GM18909 (cell line): Measurements from ENCODE around the gene CLTB.
"Not testable (repeated sequence)": the region's sequence is repeated elsewhere in the genome, so short reads cannot be mapped to it uniquely, and the experiment has no call there.

ENCODE experiments used
- ATAC-seq: cut with Tn5 transposase; IDR thresholded peaks from one replicate; pipeline ENCODE4 v1.9.1; 2021; ENCODE audit warnings: mild to moderate bottlenecking; ENCODE audit not compliant: unreplicated experiment, poor library complexity

The CLTB gene

DNA sequence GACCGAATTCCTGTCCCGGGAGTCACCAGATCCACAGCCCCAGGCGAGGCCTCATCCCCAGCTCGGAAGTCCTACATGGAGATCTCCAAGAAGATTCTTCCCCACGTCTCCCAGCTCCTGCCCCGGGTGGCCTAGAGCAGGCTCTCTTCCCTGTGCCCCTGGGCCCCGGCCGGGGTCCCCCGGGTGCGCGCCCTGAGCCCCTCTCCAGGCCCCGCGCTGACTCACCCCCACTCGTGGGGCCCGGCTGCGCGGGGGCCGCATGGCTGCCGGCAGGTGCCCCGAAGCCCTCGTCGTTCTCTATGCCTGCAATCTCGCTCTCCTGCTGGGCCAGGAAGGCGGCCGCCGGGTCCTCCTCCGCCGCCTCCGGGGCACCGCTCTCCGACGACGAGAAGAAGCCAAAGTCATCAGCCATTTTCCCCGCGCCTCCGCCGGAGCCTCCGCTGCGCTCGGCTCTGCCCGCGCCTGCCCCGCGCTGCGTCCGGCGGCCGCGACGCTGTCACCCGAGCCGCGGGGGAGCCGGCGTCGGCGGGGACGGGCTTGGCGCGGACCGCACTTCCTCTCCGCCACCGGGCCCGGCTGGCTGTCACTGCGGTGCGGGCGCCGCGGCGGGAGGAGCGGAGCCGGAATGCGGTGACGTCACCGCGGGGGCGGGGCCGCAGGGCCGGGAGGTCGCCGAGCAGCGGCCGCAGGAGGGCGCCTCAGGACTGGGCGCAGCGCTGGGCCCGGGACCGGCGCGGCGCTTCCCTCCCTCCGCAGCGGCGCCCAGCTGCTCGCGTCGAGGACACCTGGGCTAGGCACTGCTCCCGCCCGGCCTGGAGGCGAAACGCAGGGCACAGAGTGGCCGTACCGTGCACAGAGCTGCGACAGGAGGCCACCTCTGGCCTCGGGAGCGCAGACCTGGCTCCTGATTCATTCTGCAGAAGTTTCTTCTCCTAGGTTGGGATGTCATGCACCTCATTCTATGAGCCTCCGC is at the start of gene CLTB:
CLTB (minus strand) TSS at position 588 of the 973 bp plus-strand sequence; CDS start at position 412, 176 bp downstream.
- peak; percentile 92 for ATAC-seq

GRCh38 chr5:176463113-176463764 is 46.9 kb upstream of the CLTB start:
- ATAC-seq = no peak

DNA sequence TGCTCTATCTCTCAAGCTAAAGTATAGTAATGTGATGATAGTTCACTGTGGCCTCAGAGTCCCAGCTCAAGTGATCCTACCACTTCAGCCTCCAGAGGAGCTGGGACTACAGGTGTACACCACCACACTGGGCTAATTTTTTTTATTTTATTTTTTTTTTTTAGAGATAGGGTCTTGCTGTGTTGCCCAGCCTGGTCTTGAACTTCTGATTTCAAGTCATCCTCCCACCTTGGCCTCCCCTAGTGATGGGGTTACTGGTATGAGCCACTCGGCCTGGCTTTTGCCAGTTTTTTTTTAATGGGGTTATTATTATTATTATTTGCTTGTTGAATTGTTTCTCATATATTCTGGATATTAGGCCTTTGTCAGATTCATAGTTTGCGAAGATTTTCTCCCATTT is 45.0 kb upstream of the CLTB start:
- ATAC-seq = no peak

DNA sequence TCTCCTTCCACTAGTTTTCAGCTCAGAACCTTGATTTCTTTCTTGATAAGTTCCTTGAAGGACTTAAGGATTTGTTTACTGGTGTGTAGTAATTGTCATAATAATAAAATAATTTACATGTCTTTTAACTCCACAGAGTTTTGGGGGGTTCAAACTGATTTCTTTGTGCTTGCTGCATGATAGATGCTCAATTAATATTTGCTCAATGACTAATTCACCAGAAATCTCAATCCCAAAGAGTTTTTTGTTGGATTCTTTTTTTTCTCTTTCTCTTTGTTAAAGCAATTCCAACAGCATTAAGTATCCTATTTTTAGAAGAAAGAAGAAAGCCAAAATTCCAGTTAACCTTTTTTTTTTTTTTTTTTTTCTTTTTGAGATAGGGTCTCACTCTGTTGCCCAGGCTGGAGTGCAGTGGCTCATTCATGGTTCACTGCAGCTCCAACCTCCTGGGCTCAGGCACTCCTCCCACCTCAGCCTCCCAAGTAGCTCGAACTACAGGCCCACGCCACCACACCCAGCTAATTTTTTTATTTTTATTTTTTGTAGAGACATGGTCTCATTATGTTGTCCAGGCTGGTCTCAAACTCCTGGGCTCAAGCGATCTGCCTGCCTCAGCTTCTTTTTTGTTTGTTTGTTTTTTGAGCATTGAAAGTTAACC is 42.7 kb upstream of the CLTB start:
- no peak for ATAC-seq

GRCh38 chr5:176454724-176455394 is 38.5 kb upstream of the CLTB start:
- no peak for ATAC-seq

- ATAC-seq = no peak
Observed at GRCh38 chr5:176450077-176450476, 33.7 kb upstream of the CLTB start.

GRCh38 chr5:176447978-176448608 is 31.8 kb upstream of the CLTB start, which contains the start of gene FAF2:
Gene FAF2 (plus strand): TSS chr5:176448385. CDS start chr5:176448408, 23 bp downstream.
- peak; percentile 96 for ATAC-seq

DNA sequence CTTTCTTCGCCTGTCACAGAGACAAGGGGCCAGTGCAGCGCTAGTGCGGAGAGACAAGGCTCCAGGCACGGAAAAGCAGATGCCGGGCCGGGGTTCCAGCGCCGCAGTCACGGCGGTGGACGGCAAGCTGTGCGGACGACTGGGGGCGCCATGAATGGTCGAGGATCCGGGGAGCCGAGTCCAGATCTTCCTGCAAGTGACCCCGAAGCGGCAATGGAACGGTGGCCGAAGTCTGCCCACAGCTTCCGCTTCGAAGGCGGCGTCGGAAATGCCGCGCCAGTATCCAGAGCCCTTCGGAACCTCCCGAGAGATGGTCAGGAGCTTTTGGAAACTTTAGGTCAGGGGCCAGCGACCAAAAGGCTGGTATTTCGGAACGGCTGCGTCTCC is 31.2 kb upstream of the CLTB start:
- ATAC-seq = peak; percentile 33

GRCh38 chr5:176446884-176447590 is 30.7 kb upstream of the CLTB start:
- no peak for ATAC-seq

GRCh38 chr5:176446028-176446665 is 29.8 kb upstream of the CLTB start:
- ATAC-seq = no peak

- ATAC-seq = no peak
Observed at GRCh38 chr5:176444742-176445141, 28.4 kb upstream of the CLTB start.

GRCh38 chr5:176442911-176443310 is 26.6 kb upstream of the CLTB start:
- not testable (repeated sequence) for ATAC-seq

GRCh38 chr5:176441921-176442323 is 25.6 kb upstream of the CLTB start:
- no peak for ATAC-seq

- ATAC-seq = no peak
Observed at GRCh38 chr5:176440927-176441706, 24.8 kb upstream of the CLTB start.

DNA sequence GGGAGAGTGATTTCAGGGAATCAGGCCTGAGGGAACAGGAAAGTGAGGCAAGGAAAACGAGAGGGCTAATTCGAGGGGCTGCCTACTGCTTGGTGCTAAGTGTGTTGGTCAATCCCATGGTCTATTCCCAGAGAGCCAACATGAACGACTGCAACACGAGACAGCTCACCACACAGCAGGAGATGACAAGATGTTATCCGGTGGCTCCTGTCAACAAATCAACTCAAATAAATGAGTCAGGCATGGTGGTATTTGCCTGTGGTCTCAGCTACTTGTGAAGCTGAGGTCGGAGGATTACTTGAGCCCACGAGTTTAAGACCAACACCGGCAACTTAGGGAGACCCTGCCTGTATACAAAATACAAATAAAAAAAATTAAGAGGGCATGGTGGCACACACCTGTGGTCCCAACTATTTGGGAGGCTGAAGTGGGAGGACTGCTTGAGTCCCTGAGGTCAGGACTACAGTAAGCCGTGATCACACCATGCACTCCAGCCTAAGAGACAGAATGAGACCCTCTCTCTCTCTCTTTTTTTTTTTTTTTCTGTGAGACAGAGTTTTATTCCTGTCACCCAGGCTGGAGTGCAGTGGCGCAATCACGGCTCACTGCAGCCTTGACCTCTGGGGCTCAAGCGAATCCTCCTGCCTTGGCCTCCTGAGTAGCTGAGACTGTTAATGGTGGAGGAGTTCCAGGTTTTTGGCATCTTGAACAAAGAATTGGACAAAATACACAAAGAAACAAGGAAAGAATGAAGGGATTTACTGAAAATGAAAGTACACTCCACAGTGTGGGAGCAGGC is 22.8 kb upstream of the CLTB start:
- no peak for ATAC-seq

- ATAC-seq = no peak
Observed at GRCh38 chr5:176436656-176437055, 20.3 kb upstream of the CLTB start.

DNA sequence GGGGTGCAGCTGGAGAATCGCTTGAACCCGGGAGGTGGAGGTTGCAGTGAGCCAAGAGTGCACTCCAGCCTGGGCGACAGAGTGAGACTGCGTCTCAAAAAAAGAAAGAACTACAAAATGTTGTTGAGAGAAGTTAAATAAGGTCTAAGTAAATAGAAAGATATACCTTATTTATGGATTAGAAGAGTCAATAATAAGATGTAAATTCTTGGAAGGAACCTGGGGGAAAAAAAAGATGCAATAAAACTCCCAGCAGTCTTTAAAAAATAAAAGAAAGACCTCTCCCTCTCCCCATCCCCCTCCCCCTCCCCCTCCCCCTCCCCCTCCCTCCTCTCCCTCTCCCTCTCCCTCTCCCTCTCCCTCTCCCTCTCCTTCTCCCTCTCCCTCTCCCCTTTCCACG is 16.4 kb upstream of the CLTB start:
- ATAC-seq = no peak
